ENCODE results near the gene HPSE2.

HPSE2 gene

DNA sequence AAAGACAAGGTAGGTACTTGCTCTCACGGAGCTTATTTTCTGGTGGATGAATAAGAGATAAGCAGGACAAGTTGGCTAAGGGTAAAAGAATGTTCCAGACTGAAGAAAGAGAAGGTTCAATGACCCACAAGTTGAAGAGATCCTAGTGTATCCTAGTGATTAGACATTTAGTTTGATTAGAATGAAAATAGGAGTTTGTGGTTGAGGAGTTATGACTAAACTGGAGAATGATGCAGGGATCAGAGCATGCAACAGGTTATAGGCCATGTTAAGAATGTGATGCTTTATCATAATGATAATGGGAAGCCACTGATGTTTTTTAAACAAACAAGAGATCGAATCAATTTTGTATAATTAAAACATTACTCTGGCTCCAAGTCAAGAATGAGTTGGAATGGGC lies 357.2 kb downstream of the HPSE2 start:
- H3K27ac ChIP-seq: no peak overlapping the region
- H3K4me3 ChIP-seq (ENCODE audit: low read depth, low read length): no peak overlapping the region
- no peak overlapping the region for H2AFZ ChIP-seq
- no peaks in the 10 kb centered on the region for H3K79me2 ChIP-seq
- no peak overlapping the region for H3K4me2 ChIP-seq (ENCODE audit: low read length)
- H3K9me3 ChIP-seq (ENCODE audit: control insufficient read depth, low read length): no peaks in the 10 kb centered on the region
- no peaks in the 10 kb centered on the region for H3K27me3 ChIP-seq (ENCODE audit: control insufficient read depth, insufficient read depth, low read length)
- H3K4me1 ChIP-seq: no peaks in the 10 kb centered on the region
- TF ChIP-seq, protein P1, sequence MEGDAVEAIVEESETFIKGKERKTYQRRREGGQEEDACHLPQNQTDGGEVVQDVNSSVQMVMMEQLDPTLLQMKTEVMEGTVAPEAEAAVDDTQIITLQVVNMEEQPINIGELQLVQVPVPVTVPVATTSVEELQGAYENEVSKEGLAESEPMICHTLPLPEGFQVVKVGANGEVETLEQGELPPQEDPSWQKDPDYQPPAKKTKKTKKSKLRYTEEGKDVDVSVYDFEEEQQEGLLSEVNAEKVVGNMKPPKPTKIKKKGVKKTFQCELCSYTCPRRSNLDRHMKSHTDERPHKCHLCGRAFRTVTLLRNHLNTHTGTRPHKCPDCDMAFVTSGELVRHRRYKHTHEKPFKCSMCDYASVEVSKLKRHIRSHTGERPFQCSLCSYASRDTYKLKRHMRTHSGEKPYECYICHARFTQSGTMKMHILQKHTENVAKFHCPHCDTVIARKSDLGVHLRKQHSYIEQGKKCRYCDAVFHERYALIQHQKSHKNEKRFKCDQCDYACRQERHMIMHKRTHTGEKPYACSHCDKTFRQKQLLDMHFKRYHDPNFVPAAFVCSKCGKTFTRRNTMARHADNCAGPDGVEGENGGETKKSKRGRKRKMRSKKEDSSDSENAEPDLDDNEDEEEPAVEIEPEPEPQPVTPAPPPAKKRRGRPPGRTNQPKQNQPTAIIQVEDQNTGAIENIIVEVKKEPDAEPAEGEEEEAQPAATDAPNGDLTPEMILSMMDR (IDR thresholded peaks at IDR 0.05): no peak
- H3K36me3 ChIP-seq (ENCODE audit: control insufficient read depth, insufficient read depth, low read length): no peaks in the 10 kb centered on the region
- H3K9ac ChIP-seq: no peak overlapping the region

DNA sequence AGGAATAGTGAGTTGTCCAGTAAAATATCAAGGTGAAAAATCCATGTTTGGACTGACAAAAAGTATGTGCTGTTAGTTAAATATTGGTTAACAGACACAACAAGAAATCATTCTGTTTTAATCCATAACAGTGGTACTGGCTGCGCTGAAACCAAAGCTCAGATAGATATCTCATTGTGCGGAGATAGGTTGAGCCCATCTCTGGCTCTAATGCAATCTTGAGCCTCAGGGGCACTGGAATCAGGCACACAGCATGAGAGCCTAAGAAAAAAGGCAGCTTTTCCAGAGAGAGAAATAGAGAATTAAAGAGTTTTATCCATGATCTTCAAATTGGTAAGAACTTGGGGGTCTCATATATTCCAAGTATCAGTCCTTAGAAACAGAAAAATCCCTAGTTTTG lies 373.7 kb downstream of the HPSE2 start:
- Histone ChIP-seq H2AFZ (no peak overlapping the region), H3K4me1 (no peaks in the 10 kb centered on the region), H3K36me3 (ENCODE audit: control insufficient read depth, insufficient read depth, low read length) (no peaks in the 10 kb centered on the region), H3K4me3 (ENCODE audit: low read depth, low read length) (no peak overlapping the region), H3K9me3 (ENCODE audit: control insufficient read depth, low read length) (no peaks in the 10 kb centered on the region), H3K9ac (no peak overlapping the region), H3K4me2 (ENCODE audit: low read length) (no peak overlapping the region), H3K27me3 (ENCODE audit: control insufficient read depth, insufficient read depth, low read length) (peaks cover 2% of the 10 kb centered on the region), H3K79me2 (no peaks in the 10 kb centered on the region), H3K27ac (no peak overlapping the region)
- TF ChIP-seq, protein P1 (IDR thresholded peaks at IDR 0.05): no peak

DNA sequence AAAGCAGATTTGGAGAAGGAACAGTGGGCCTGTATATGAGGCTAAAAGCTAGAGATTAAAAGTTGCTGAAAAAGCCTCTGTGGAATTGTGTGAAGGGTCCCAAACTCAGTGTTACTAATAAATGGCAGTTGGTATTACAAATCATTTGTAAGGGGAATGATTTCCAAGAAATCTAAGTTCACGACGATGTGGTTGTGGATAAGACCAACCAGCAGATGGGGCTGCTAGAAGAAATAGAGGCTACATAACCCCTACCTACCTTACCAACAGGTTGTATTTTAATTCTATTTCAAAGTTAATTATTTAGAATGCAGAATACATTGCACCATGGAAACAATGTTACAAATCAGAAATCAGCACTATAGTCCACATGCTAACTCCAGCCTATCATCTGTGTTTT lies 377.1 kb downstream of the HPSE2 start:
- Histone ChIP-seq H3K4me2 (ENCODE audit: low read length) (no peak overlapping the region), H3K4me3 (ENCODE audit: low read depth, low read length) (no peak overlapping the region), H3K36me3 (ENCODE audit: control insufficient read depth, insufficient read depth, low read length) (no peaks in the 10 kb centered on the region), H3K4me1 (no peaks in the 10 kb centered on the region), H3K9ac (no peak overlapping the region), H3K27me3 (ENCODE audit: control insufficient read depth, insufficient read depth, low read length) (peaks cover 2% of the 10 kb centered on the region), H3K9me3 (ENCODE audit: control insufficient read depth, low read length) (no peaks in the 10 kb centered on the region), H3K79me2 (no peaks in the 10 kb centered on the region), H2AFZ (no peak overlapping the region), H3K27ac (no peak overlapping the region)
- TF ChIP-seq, protein P1 (IDR thresholded peaks at IDR 0.05): no peak

DNA sequence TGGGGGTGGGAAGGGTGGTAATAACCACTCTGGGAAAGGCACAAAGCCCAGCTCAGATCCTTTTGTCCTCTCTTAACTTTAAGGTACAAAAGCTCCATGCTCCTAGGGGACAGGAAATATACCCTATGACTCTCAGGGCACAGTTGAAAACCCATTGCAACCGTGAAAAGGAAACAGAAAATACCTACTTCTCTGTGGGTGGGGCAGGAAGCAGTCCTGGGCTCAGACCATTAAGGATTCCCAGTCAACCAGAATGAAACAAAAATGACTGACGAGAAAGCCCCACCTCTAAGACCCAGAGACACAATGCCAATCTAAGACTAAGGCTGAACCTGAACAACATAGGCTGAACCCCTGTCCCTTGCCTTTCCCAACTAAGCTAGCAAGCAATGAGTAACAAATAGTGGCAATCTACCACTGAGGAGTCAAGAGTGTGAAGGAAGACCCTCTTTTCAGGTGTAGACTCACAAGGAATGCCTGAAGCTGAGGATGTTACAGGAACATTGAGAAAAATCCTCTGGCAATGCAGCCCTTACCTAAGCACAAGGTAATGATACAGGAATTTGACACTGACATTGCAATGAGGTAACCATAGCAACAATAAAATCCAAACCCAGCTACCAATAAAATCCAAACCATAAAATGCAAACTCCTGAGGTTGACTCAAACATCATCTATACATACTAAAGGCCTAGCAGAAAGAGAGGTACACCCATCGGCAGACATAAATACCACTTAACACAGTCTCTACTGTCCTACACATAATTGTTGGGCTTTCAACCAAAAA lies 380.1 kb downstream of the HPSE2 start:
- Histone ChIP-seq H2AFZ (no peak overlapping the region), H3K27ac (no peak overlapping the region), H3K9ac (no peak overlapping the region), H3K79me2 (no peaks in the 10 kb centered on the region), H3K27me3 (ENCODE audit: control insufficient read depth, insufficient read depth, low read length) (no peaks in the 10 kb centered on the region), H3K9me3 (ENCODE audit: control insufficient read depth, low read length) (no peaks in the 10 kb centered on the region), H3K4me3 (ENCODE audit: low read depth, low read length) (no peak overlapping the region), H3K4me1 (no peaks in the 10 kb centered on the region), H3K36me3 (ENCODE audit: control insufficient read depth, insufficient read depth, low read length) (no peaks in the 10 kb centered on the region), H3K4me2 (ENCODE audit: low read length) (no peak overlapping the region)
- TF ChIP-seq, protein P1 (IDR thresholded peaks at IDR 0.05): no peak

DNA sequence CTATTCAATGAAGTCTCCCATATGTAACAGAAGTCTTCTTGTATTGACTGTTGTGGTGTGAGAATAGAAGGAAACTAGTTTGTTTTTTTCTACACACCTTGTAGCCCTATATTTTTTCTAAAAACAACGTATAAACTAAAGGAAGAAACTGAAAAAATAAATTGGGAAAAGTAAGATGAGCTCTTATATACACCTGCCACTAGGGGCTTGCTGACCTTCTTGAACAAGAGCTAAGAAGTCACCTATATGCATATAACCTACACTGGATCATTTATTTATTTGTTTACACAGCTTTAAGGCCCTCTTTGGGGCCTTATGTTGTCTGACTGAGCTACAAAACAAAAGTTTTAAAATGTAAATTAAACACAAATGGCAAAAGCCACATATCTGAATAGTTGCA lies 383.0 kb downstream of the HPSE2 start:
- TF ChIP-seq, protein P1 (IDR thresholded peaks at IDR 0.05): no peak
- H3K9ac ChIP-seq: no peak overlapping the region
- no peak overlapping the region for H3K27ac ChIP-seq
- H2AFZ ChIP-seq: no peak overlapping the region
- H3K79me2 ChIP-seq: no peaks in the 10 kb centered on the region
- no peaks in the 10 kb centered on the region for H3K9me3 ChIP-seq (ENCODE audit: control insufficient read depth, low read length)
- H3K36me3 ChIP-seq (ENCODE audit: control insufficient read depth, insufficient read depth, low read length): no peaks in the 10 kb centered on the region
- H3K27me3 ChIP-seq (ENCODE audit: control insufficient read depth, insufficient read depth, low read length): no peaks in the 10 kb centered on the region
- H3K4me1 ChIP-seq: no peaks in the 10 kb centered on the region
- no peak overlapping the region for H3K4me3 ChIP-seq (ENCODE audit: low read depth, low read length)
- no peak overlapping the region for H3K4me2 ChIP-seq (ENCODE audit: low read length)

All from parathyroid adenoma (tissue), 2 donors.